Islet of Langerhans (tissue), 1 donor: ENCODE measurements around the gene RHEB.

ENCODE experiments used
- FAIRE-seq: peaks from one replicate; lab custom pipeline; 2011; peaks lifted over from hg19 to GRCh38; lab: Jason Lieb, UNC

RHEB gene

GRCh38 chr7:151431768-151432311 lies 87.9 kb downstream of the RHEB start:
- no peak for FAIRE-seq

- FAIRE-seq, result no peak
Observed at GRCh38 chr7:151431281-151431767, 88.4 kb downstream of the RHEB start.

- FAIRE-seq, result no peak
Observed at GRCh38 chr7:151430391-151431205, 89.1 kb downstream of the RHEB start.

- FAIRE-seq, result no peak
Observed at GRCh38 chr7:151429560-151430331, 89.9 kb downstream of the RHEB start.

GRCh38 chr7:151429237-151429559 lies 90.5 kb downstream of the RHEB start:
- no peak for FAIRE-seq

GRCh38 chr7:151428378-151429236 lies 91.1 kb downstream of the RHEB start:
- no peak for FAIRE-seq

GRCh38 chr7:151427705-151428377 lies 91.9 kb downstream of the RHEB start:
- no peak for FAIRE-seq

GRCh38 chr7:151426904-151427704 lies 92.6 kb downstream of the RHEB start:
- FAIRE-seq, result no peak

- no peak for FAIRE-seq
Observed at GRCh38 chr7:151426441-151426903, 93.2 kb downstream of the RHEB start.

GRCh38 chr7:151425670-151426440 lies 93.8 kb downstream of the RHEB start:
- FAIRE-seq, result no peak

GRCh38 chr7:151424799-151425198 lies 94.9 kb downstream of the RHEB start:
- FAIRE-seq, result no peak

- no peak for FAIRE-seq
Observed at GRCh38 chr7:151423936-151424335, 95.8 kb downstream of the RHEB start.

- no peak for FAIRE-seq
Observed at GRCh38 chr7:151423226-151423625, 96.5 kb downstream of the RHEB start.

GRCh38 chr7:151422212-151422611 lies 97.5 kb downstream of the RHEB start:
- no peak for FAIRE-seq

- no peak for FAIRE-seq
Observed at GRCh38 chr7:151420144-151420543, 99.6 kb downstream of the RHEB start.

- FAIRE-seq, result no peak
Observed at GRCh38 chr7:151416941-151417315, 102.8 kb downstream of the RHEB start.

- FAIRE-seq, result no peak
Observed at GRCh38 chr7:151416112-151416940, 103.4 kb downstream of the RHEB start.
